ENCODE data around the gene LCN10.

The LCN10 gene

GRCh38 chr9:136784997-136785361 lies 42.2 kb upstream of the LCN10 start:
- no peaks in the 10 kb centered on the region for H3K9me3 ChIP-seq (ENCODE audit: insufficient read depth, low read length)
- peaks cover 41% of the 10 kb centered on the region for H3K4me1 ChIP-seq (ENCODE audit: low read length)
- no peak overlapping the region for H3K27ac ChIP-seq (ENCODE audit: low read length)
- no peak overlapping the region for H3K4me3 ChIP-seq (ENCODE audit: low read length)
- H3K27me3 ChIP-seq (ENCODE audit: low read depth, low read length): peaks cover 18% of the 10 kb centered on the region
- no peak overlapping the region for H3K4me2 ChIP-seq (ENCODE audit: low read length)
- no peaks in the 10 kb centered on the region for H3K36me3 ChIP-seq (replicated peaks; ENCODE audit: low read depth, low read length)
- no peaks in the 10 kb centered on the region for H3K79me2 ChIP-seq (ENCODE audit: low read length)
- no peak overlapping the region for H2AFZ ChIP-seq (ENCODE audit: low read depth, low read length)
- TF ChIP-seq EZH2phosphoT487 (IDR thresholded peaks at IDR 0.05; ENCODE audit: low read depth) (no peak), CTCF (IDR thresholded peaks at IDR 0.05; ENCODE audit: low read depth, low read length) (no peak)
- no peak overlapping the region for H3K9ac ChIP-seq (ENCODE audit: low read length)
- H4K20me1 ChIP-seq (ENCODE audit: insufficient read depth, low read length): no peaks in the 10 kb centered on the region

GRCh38 chr9:136784249-136784996 lies 41.7 kb upstream of the LCN10 start:
- Histone ChIP-seq H3K36me3 (replicated peaks; ENCODE audit: low read depth, low read length) (no peaks in the 10 kb centered on the region), H2AFZ (ENCODE audit: low read depth, low read length) (no peak overlapping the region), H3K9ac (ENCODE audit: low read length) (no peak overlapping the region), H3K27ac (ENCODE audit: low read length) (no peak overlapping the region), H4K20me1 (ENCODE audit: insufficient read depth, low read length) (no peaks in the 10 kb centered on the region), H3K27me3 (ENCODE audit: low read depth, low read length) (peaks cover 24% of the 10 kb centered on the region), H3K4me2 (ENCODE audit: low read length) (no peak overlapping the region), H3K79me2 (ENCODE audit: low read length) (no peaks in the 10 kb centered on the region), H3K9me3 (ENCODE audit: insufficient read depth, low read length) (no peaks in the 10 kb centered on the region), H3K4me1 (ENCODE audit: low read length) (peaks cover 35% of the 10 kb centered on the region), H3K4me3 (ENCODE audit: low read length) (no peak overlapping the region)
- TF ChIP-seq CTCF (IDR thresholded peaks at IDR 0.05; ENCODE audit: low read depth, low read length) (peak; percentile 54), EZH2phosphoT487 (IDR thresholded peaks at IDR 0.05; ENCODE audit: low read depth) (no peak)

- no peaks in the 10 kb centered on the region for H3K36me3 ChIP-seq (replicated peaks; ENCODE audit: low read depth, low read length)
Measured at GRCh38 chr9:136782452-136782851, 39.7 kb upstream of the LCN10 start.

GRCh38 chr9:136779808-136780207 lies 37.1 kb upstream of the LCN10 start:
- Histone ChIP-seq H3K4me1 (ENCODE audit: low read length) (peaks cover 10% of the 10 kb centered on the region), H4K20me1 (ENCODE audit: insufficient read depth, low read length) (no peaks in the 10 kb centered on the region), H3K36me3 (replicated peaks; ENCODE audit: low read depth, low read length) (no peaks in the 10 kb centered on the region), H3K79me2 (ENCODE audit: low read length) (no peaks in the 10 kb centered on the region), H3K4me2 (ENCODE audit: low read length) (no peak overlapping the region), H3K27me3 (ENCODE audit: low read depth, low read length) (peaks cover 36% of the 10 kb centered on the region), H3K9ac (ENCODE audit: low read length) (no peak overlapping the region), H3K9me3 (ENCODE audit: insufficient read depth, low read length) (no peaks in the 10 kb centered on the region), H2AFZ (ENCODE audit: low read depth, low read length) (no peak overlapping the region), H3K27ac (ENCODE audit: low read length) (no peak overlapping the region), H3K4me3 (ENCODE audit: low read length) (no peak overlapping the region)
- TF ChIP-seq CTCF (IDR thresholded peaks at IDR 0.05; ENCODE audit: low read depth, low read length) (no peak), EZH2phosphoT487 (IDR thresholded peaks at IDR 0.05; ENCODE audit: low read depth) (no peak)

More at GRCh38 chr9:136782452-136782851, 39.7 kb upstream of the LCN10 start:
- Histone ChIP-seq H4K20me1 (ENCODE audit: insufficient read depth, low read length) (no peaks in the 10 kb centered on the region), H3K4me3 (ENCODE audit: low read length) (no peak overlapping the region), H3K9ac (ENCODE audit: low read length) (no peak overlapping the region), H3K4me1 (ENCODE audit: low read length) (peaks cover 18% of the 10 kb centered on the region), H3K27ac (ENCODE audit: low read length) (no peak overlapping the region), H3K27me3 (ENCODE audit: low read depth, low read length) (peaks cover 43% of the 10 kb centered on the region), H3K4me2 (ENCODE audit: low read length) (no peak overlapping the region), H2AFZ (ENCODE audit: low read depth, low read length) (no peak overlapping the region), H3K9me3 (ENCODE audit: insufficient read depth, low read length) (no peaks in the 10 kb centered on the region), H3K79me2 (ENCODE audit: low read length) (no peaks in the 10 kb centered on the region)
- TF ChIP-seq CTCF (IDR thresholded peaks at IDR 0.05; ENCODE audit: low read depth, low read length) (no peak), EZH2phosphoT487 (IDR thresholded peaks at IDR 0.05; ENCODE audit: low read depth) (no peak)

Data from OCI-LY3 (cell line).